Measurements from ENCODE around the gene APBA1.

Gene APBA1

GRCh38 chr9:69392826-69393225, 279.3 kb downstream of the APBA1 start:
- DNase-seq, result no peak

- DNase-seq, result no peak
Measured at GRCh38 chr9:69391946-69392345, 280.2 kb downstream of the APBA1 start.

GRCh38 chr9:69391487-69391886, 280.7 kb downstream of the APBA1 start:
- no peak for DNase-seq

- no peak for DNase-seq
Measured at GRCh38 chr9:69389437-69389995, 282.7 kb downstream of the APBA1 start.

- DNase-seq, result no peak
Measured at GRCh38 chr9:69388596-69388995, 283.6 kb downstream of the APBA1 start.

- no peak for DNase-seq
Measured at GRCh38 chr9:69386651-69387050, 285.5 kb downstream of the APBA1 start.

GRCh38 chr9:69385581-69386033, 286.6 kb downstream of the APBA1 start:
- no peak for DNase-seq

- DNase-seq, result no peak
Measured at GRCh38 chr9:69382135-69382534, 290.0 kb downstream of the APBA1 start.

GRCh38 chr9:69380811-69381210, 291.4 kb downstream of the APBA1 start:
- no peak for DNase-seq

- no peak for DNase-seq
Measured at GRCh38 chr9:69380301-69380700, 291.9 kb downstream of the APBA1 start.

- no peak for DNase-seq
Measured at GRCh38 chr9:69379270-69379982, 292.7 kb downstream of the APBA1 start.

GRCh38 chr9:69377981-69378380, 294.2 kb downstream of the APBA1 start:
- no peak for DNase-seq

Data from NCI-H2227 treated with DMSO at 0.1 percent for 48 hours (cell line).